ENCODE data around the gene RIN2. TPM values are rescaled to one million over a fixed set of nuclear protein-coding genes. Genes with fewer than 3 reads are reported as not detected.

RIN2 gene
- total and polyA plus RNA-seq, 2 of the 4 experiments (the other 2 are of a cell fraction) = 16.1 to 72.2 TPM

GRCh38 chr20:19745584-19745983, 12.5 kb upstream of the RIN2 start:
- H4K5ac ChIP-seq (ENCODE audit: low read depth, low read length) = no peak overlapping the region
- H3K14ac ChIP-seq (replicated peaks; ENCODE audit: low read depth, low read length) = no peak overlapping the region
- peaks cover 3% of the 10 kb centered on the region for H3K9me3 ChIP-seq (ENCODE audit: control insufficient read depth, insufficient read depth, low read length)
- no peaks in the 10 kb centered on the region for H3K36me3 ChIP-seq (ENCODE audit: control insufficient read depth, insufficient read depth, low read length)
- no CpG with 5 or more reads among the region's 1 CpG for WGBS, 2 experiments (ENCODE audit: extremely low coverage in 2 of 2, insufficient read length in 1 of 2)
- H3K4me1 ChIP-seq (ENCODE audit: control insufficient read depth, insufficient read depth, low read length) = no peaks in the 10 kb centered on the region
- no peak overlapping the region for H3K9ac ChIP-seq (ENCODE audit: low read depth, low read length)
- H3K4me3 ChIP-seq (ENCODE audit: insufficient read depth, low read depth, low read length) = no peak overlapping the region
- no peaks in the 10 kb centered on the region for H3K9me1 ChIP-seq (ENCODE audit: insufficient read depth, low read length)
- H4K20me1 ChIP-seq (ENCODE audit: insufficient read depth, low read length) = no peaks in the 10 kb centered on the region
- H3K27me3 ChIP-seq (ENCODE audit: control insufficient read depth, insufficient read depth, low read length) = peaks cover 15% of the 10 kb centered on the region
- no peak overlapping the region for H2BK5ac ChIP-seq (ENCODE audit: low read depth, low read length, poor library complexity, severe bottlenecking)
- no peak overlapping the region for H2AK9ac ChIP-seq (replicated peaks; ENCODE audit: low read depth, low read length, poor library complexity)
- H3K27ac ChIP-seq (ENCODE audit: insufficient read depth, low read length) = no peak overlapping the region
- H2BK20ac ChIP-seq (ENCODE audit: low read depth, low read length) = no peak overlapping the region
- no peak overlapping the region for H2BK120ac ChIP-seq (ENCODE audit: low read depth, low read length)
- no peak overlapping the region for H3K56ac ChIP-seq (ENCODE audit: extremely low read depth, insufficient read depth, low read length)
- H3K79me1 ChIP-seq (ENCODE audit: low read depth in 1 of 2, low read length in 2 of 2) = no peaks in the 10 kb centered on the region
- intact Hi-C loops (cut with micrococcal nuclease) (no loop called here), dilution Hi-C loops (cut with HindIII; ENCODE audit: low sequenced_read_pairs, unreplicated experiment) (no loop called here), in situ Hi-C loops (cut with MboI; ENCODE audit: low sequenced_read_pairs) (no loop called here)
- H2AFZ ChIP-seq (replicated peaks; ENCODE audit: low read length, poor library complexity) = no peak overlapping the region
- CTCF ChIA-PET = interaction anchor here (1.0 kb wide), 1 partner anchor 46 kb away, joined by 3 read pairs; no protein-coding TSS in a partner anchor
- no peak overlapping the region for H3K23ac ChIP-seq (ENCODE audit: low read depth, low read length)
- no peak overlapping the region for H2AK5ac ChIP-seq (ENCODE audit: low read depth, low read length)
- TF ChIP-seq USF2 (IDR thresholded peaks at IDR 0.05; ENCODE audit: low read depth, low read length) = no peak
- no peak for TF ChIP-seq RCOR1 (IDR thresholded peaks at IDR 0.05; ENCODE audit: insufficient replicate concordance, low read length)
- no peak for TF ChIP-seq RAD21 (IDR thresholded peaks at IDR 0.05; ENCODE audit: low read length)
- no TSS peak for BruUV-seq (replicated peaks)
- ATAC-seq (ENCODE audit: low read depth) (no peak), DNase-seq (no peak)
- H3K18ac ChIP-seq (ENCODE audit: low read depth, low read length) = no peak overlapping the region
- H4K8ac ChIP-seq (ENCODE audit: low read depth in 2 of 2, low read length in 2 of 2) = no peak overlapping the region
- no peak overlapping the region for H4K91ac ChIP-seq (ENCODE audit: insufficient read depth, low read depth, low read length)
- H2BK15ac ChIP-seq (ENCODE audit: low read depth, low read length) = no peak overlapping the region
- H3K4ac ChIP-seq (ENCODE audit: low read depth, low read length) = no peak overlapping the region
- H3K4me2 ChIP-seq (ENCODE audit: low read depth, low read length) = no peak overlapping the region
- POLR2A ChIA-PET (ENCODE audit: unreplicated experiment) = no interaction called here

Measured in IMR-90 (cell line).